Muscle layer of colon (tissue), 2 donors: Measurements from ENCODE around the gene NIN.
"Not testable (repeated sequence)": the region's sequence is repeated elsewhere in the genome, so short reads cannot be mapped to it uniquely, and the experiment has no call there.

Experiments
- H3K27ac ChIP-seq: one replicate; pipeline ENCODE4 v1.7.0; 2013; ENCODE audit warnings: low read depth, mild to moderate bottlenecking, low read length, moderate library complexity
- H3K27me3 ChIP-seq, 2 donors: one replicate each; pipeline ENCODE4 v1.7.0; 2013; ENCODE audit warnings: low read length in 2 of 2, mild to moderate bottlenecking in 2 of 2; ENCODE audit not compliant: insufficient read depth in 2 of 2, control insufficient read depth in 1 of 2
- H3K36me3 ChIP-seq: one replicate; pipeline ENCODE4 v1.7.0; 2013; ENCODE audit warnings: mild to moderate bottlenecking, low read length; ENCODE audit not compliant: insufficient read depth
- H3K4me1 ChIP-seq: one replicate; pipeline ENCODE4 v1.7.0; 2013; ENCODE audit warnings: mild to moderate bottlenecking, low read length; ENCODE audit not compliant: insufficient read depth
- H3K4me3 ChIP-seq, 2 donors: one replicate each; pipeline ENCODE4 v1.7.0; 2013; ENCODE audit warnings: low read length in 2 of 2, low read depth in 1 of 2, mild to moderate bottlenecking in 1 of 2, moderate library complexity in 1 of 2
- H3K9ac ChIP-seq: one replicate; pipeline ENCODE4 v1.7.0; 2013; ENCODE audit warnings: low read length
- H3K9me3 ChIP-seq: one replicate; pipeline ENCODE4 v1.7.0; 2013; ENCODE audit warnings: mild to moderate bottlenecking, low read length
- donor health status: abdominal sarcoma.
- donor health status: Adenocarcinoma of cecum.

The NIN gene

GRCh38 chr14:50718949-50719348 is 112.0 kb downstream of the NIN start:
- no peak overlapping the region for H3K27ac ChIP-seq
- H3K9ac ChIP-seq, result no peak overlapping the region
- no peaks in the 10 kb centered on the region for H3K27me3 ChIP-seq
- no peaks in the 10 kb centered on the region for H3K4me1 ChIP-seq
- no peaks in the 10 kb centered on the region for H3K9me3 ChIP-seq
- H3K36me3 ChIP-seq, result peaks cover 9% of the 10 kb centered on the region
- no peak overlapping the region for H3K4me3 ChIP-seq

- Histone ChIP-seq H3K27me3 (no peaks in the 10 kb centered on the region), H3K9me3 (no peaks in the 10 kb centered on the region), H3K9ac (no peak overlapping the region), H3K27ac (no peak overlapping the region), H3K4me1 (no peaks in the 10 kb centered on the region), H3K36me3 (peaks cover 6% of the 10 kb centered on the region), H3K4me3 (no peak overlapping the region)
These were observed 113.2 kb downstream of the NIN start for GRCh38 chr14:50717811-50718210.

- no peak overlapping the region for H3K27ac ChIP-seq
- H3K27me3 ChIP-seq, result no peaks in the 10 kb centered on the region
- H3K9me3 ChIP-seq, result no peaks in the 10 kb centered on the region
- H3K9ac ChIP-seq, result no peak overlapping the region
- no peaks in the 10 kb centered on the region for H3K36me3 ChIP-seq
- no peaks in the 10 kb centered on the region for H3K4me1 ChIP-seq
- H3K4me3 ChIP-seq, result no peak overlapping the region
These were observed 116.4 kb downstream of the NIN start for GRCh38 chr14:50714450-50715073.

- Histone ChIP-seq H3K36me3 (no peaks in the 10 kb centered on the region), H3K9me3 (no peaks in the 10 kb centered on the region), H3K4me3 (no peak overlapping the region), H3K4me1 (no peaks in the 10 kb centered on the region), H3K27me3 (no peaks in the 10 kb centered on the region), H3K27ac (no peak overlapping the region), H3K9ac (no peak overlapping the region)
These were observed 119.9 kb downstream of the NIN start for GRCh38 chr14:50711043-50711442.

GRCh38 chr14:50705026-50705593 is 125.9 kb downstream of the NIN start:
- no peaks in the 10 kb centered on the region for H3K4me1 ChIP-seq
- H3K36me3 ChIP-seq, result no peaks in the 10 kb centered on the region

GRCh38 chr14:50704454-50705010 is 126.4 kb downstream of the NIN start:
- Histone ChIP-seq H3K4me3 (no peak overlapping the region), H3K9me3 (no peaks in the 10 kb centered on the region), H3K9ac (no peak overlapping the region), H3K27ac (no peak overlapping the region), H3K4me1 (no peaks in the 10 kb centered on the region), H3K36me3 (no peaks in the 10 kb centered on the region), H3K27me3 (no peaks in the 10 kb centered on the region)

More at GRCh38 chr14:50705026-50705593, 125.9 kb downstream of the NIN start:
- no peak overlapping the region for H3K4me3 ChIP-seq
- no peaks in the 10 kb centered on the region for H3K9me3 ChIP-seq
- H3K27me3 ChIP-seq, result no peaks in the 10 kb centered on the region
- H3K27ac ChIP-seq, result no peak overlapping the region
- H3K9ac ChIP-seq, result no peak overlapping the region

- H3K36me3 ChIP-seq, result no peaks in the 10 kb centered on the region
- no peak overlapping the region for H3K4me3 ChIP-seq
- no peaks in the 10 kb centered on the region for H3K4me1 ChIP-seq
- no peak overlapping the region for H3K9ac ChIP-seq
- H3K27me3 ChIP-seq, result no peaks in the 10 kb centered on the region
- no peaks in the 10 kb centered on the region for H3K9me3 ChIP-seq
- no peak overlapping the region for H3K27ac ChIP-seq
These were observed 133.2 kb downstream of the NIN start for GRCh38 chr14:50697659-50698290.

- not testable (repeated sequence) for H3K9ac ChIP-seq, H3K4me3 ChIP-seq, H3K36me3 ChIP-seq, H3K27me3 ChIP-seq, H3K9me3 ChIP-seq, H3K4me1 ChIP-seq, H3K27ac ChIP-seq
These were observed 136.7 kb downstream of the NIN start for GRCh38 chr14:50694260-50694659.

GRCh38 chr14:50688875-50689274 is 142.1 kb downstream of the NIN start:
- Histone ChIP-seq H3K9ac (no peak overlapping the region), H3K27ac (no peak overlapping the region), H3K4me3 (no peak overlapping the region), H3K36me3 (no peaks in the 10 kb centered on the region), H3K9me3 (no peaks in the 10 kb centered on the region), H3K4me1 (no peaks in the 10 kb centered on the region), H3K27me3 (no peaks in the 10 kb centered on the region)

GRCh38 chr14:50679674-50680073 is 151.3 kb downstream of the NIN start:
- Histone ChIP-seq H3K27ac (no peak overlapping the region), H3K36me3 (no peaks in the 10 kb centered on the region), H3K4me3 (no peak overlapping the region), H3K9ac (no peak overlapping the region), H3K4me1 (no peaks in the 10 kb centered on the region), H3K9me3 (no peaks in the 10 kb centered on the region), H3K27me3 (no peaks in the 10 kb centered on the region)

- H3K9me3 ChIP-seq, result no peaks in the 10 kb centered on the region
- no peak overlapping the region for H3K27ac ChIP-seq
- H3K4me3 ChIP-seq, result no peak overlapping the region
- H3K27me3 ChIP-seq, result no peaks in the 10 kb centered on the region
- no peaks in the 10 kb centered on the region for H3K4me1 ChIP-seq
- no peaks in the 10 kb centered on the region for H3K36me3 ChIP-seq
- no peak overlapping the region for H3K9ac ChIP-seq
These were observed 152.8 kb downstream of the NIN start for GRCh38 chr14:50678163-50678562.
